ENCODE results near the gene HOXB4. TPM values are rescaled to one million over a fixed set of nuclear protein-coding genes. Genes with fewer than 3 reads are reported as not detected.

The HOXB4 gene
- total RNA-seq, 1 donor from 2014 or later: 2.6 TPM

GRCh38 chr17:48528936-48529682 lies 49.0 kb downstream of the HOXB4 start:
- DNase-seq: no peak

DNA sequence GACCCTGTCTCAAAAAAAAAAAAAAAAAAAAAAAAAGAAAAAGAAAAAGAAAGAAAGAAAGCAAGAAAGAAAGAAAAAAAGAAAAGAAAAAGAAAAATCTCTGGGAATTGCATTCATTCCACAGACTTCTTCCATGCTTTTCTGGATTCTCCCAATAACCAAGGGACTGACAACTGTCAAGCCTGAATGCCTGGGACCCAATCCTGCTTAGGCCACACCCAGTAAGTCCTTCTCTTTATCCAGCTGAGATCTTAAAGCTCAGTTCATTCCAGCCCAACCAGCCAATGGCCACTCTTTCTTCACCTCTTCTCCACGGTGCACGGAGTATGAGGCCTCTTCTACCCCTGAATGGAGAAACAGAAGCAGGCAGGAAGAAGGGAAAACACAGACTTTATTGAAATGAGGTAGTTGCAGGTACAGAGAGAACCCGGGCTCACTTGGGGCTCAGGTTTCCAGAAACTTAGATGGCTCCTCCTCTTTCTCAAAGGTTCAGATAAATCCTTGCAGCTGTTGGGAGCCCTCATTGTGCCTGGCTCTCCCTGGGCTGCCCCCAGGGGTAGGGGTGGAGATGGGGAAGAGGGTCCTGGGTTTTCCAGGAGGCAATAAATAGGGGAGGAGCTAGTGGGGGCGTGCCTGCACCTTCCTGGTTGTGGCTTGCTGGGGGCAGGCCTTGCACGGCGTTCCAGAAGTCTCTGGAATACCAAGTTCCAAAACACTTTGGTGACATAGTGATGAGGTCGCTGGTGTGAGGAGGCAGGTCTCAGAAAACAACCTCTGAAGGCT lies 49.8 kb downstream of the HOXB4 start:
- DNase-seq: no peak

GRCh38 chr17:48527547-48527932 lies 50.6 kb downstream of the HOXB4 start:
- no peak for DNase-seq

DNA sequence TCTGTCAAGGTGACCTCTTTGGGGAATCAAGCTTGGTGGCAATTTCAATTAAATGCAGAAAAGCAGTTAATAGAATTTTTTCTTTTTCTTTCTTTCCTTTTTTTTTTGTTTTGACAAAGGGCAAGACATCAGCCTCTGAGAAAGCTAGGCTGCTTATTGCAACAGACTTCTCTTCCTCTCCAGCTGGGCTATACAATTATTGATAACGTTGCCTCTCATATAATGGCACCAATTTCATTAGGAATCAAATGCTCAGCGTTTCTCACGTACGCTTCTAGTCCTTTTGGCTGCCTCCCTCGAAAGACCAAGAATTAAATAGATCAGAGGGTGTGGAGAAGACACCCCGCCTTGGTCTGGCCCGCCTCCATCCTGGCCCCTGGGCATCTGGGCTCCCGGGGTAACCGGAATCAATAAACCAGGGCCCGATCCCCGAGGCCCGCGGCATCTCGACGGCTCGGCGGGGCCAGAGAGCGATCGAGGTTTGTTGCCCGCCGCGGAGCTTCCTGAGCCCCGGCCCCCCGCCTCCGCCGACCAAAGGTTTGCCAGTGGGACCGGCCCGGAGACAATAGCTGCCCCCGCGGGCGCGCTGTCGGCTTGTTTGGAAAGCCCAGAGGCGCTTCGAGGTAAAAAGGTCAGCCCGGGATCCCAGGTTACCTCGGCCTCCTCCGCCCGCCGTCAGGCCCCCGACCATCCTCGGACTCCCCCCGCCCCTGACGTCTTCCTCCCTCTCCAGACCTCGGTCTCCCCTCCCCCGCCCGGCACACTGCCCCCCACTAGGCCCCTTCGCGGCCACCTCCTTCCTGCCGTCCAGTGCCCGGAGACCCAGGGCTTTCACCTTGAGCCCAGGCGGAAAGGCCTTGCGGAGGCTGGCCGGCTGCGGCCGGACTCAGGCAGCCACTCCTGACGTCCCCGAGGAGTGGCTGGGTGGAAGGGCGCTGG lies 51.3 kb downstream of the HOXB4 start:
- DNase-seq: no peak

Other genes starting within 250 kb of the HOXB4 start
- gene SKAP1, start 148.1 kb downstream of the HOXB4 start, total RNA-seq: 0.89 TPM
- not detected for gene HOXB1, start 47.3 kb downstream of the HOXB4 start, total RNA-seq
- gene HOXB2, start 33.2 kb downstream of the HOXB4 start, total RNA-seq: 4.9 TPM
- gene HOXB3, start 11.9 kb upstream of the HOXB4 start, total RNA-seq: 8.4 TPM
- gene HOXB5, start 15.4 kb upstream of the HOXB4 start, total RNA-seq: 0.59 TPM
- gene HOXB6, start 26.6 kb upstream of the HOXB4 start, total RNA-seq: 2.9 TPM
- 2.7 TPM for gene HOXB7, start 32.7 kb upstream of the HOXB4 start, total RNA-seq
- gene HOXB8, start 36.9 kb upstream of the HOXB4 start, total RNA-seq: 1.6 TPM
- gene HOXB9, start 48.0 kb upstream of the HOXB4 start, total RNA-seq: 0.10 TPM
- not detected for gene PRAC1, start 144.2 kb upstream of the HOXB4 start, total RNA-seq
- gene PRAC2, start 144.8 kb upstream of the HOXB4 start, total RNA-seq: not detected
- gene HOXB13, start 150.4 kb upstream of the HOXB4 start, total RNA-seq: not detected
- not detected for gene TTLL6, start 238.9 kb upstream of the HOXB4 start, total RNA-seq